PC-9 (cell line): ENCODE results near the gene IL1RAPL1. TPM values are rescaled to one million over a fixed set of nuclear protein-coding genes. Genes with fewer than 3 reads are reported as not detected.

Experiments used
- BruUV-seq: library from RNA; stranded (reverse); fragments of 400-500 nt; replicated peaks from 2 replicates; lab custom pipeline; 2021; lab: Mats Ljungman, UMichigan
- CTCF ChIA-PET: fragments of 300-600 bp; sonication (Branson Sonifier 250); formaldehyde crosslinking; loops from one replicate; lab custom pipeline; 2022; ENCODE audit warnings: antibody characterized with exemption; lab: Charles Lee
- POLR2A ChIA-PET: fragments of 300-600 bp; sonication (Branson Sonifier 250); formaldehyde crosslinking; loops from one replicate; lab custom pipeline; 2022; ENCODE audit warnings: antibody characterized with exemption; ENCODE audit not compliant: unreplicated experiment; lab: Charles Lee
- DNase-seq, 2 experiments: peaks; one replicate each; pipeline versions ENCODE4 v3.0.0 to v3.0.0-alpha.2; 2015 to 2022; ENCODE audit warnings: mixed read lengths in 1 of 2
- H2AFZ ChIP-seq: fragments of 200-600 bp; sonication (generic); 2 replicates; pipeline ENCODE4 v1.8.1; 2017; ENCODE audit warnings: antibody characterized with exemption
- H3F3A ChIP-seq: fragments of 200-600 bp; sonication (generic); 2 replicates; pipeline ENCODE4 v1.8.1; 2017; ENCODE audit warnings: antibody characterized with exemption, mild to moderate bottlenecking, low read depth; ENCODE audit not compliant: insufficient read depth
- H3K27ac ChIP-seq: fragments of 200-600 bp; sonication (generic); 2 replicates; pipeline ENCODE4 v1.6.1; 2016; ENCODE audit warnings: mixed run types
- H3K27me3 ChIP-seq: fragments of 200-600 bp; sonication (generic); 2 replicates; pipeline ENCODE4 v1.6.1; 2016; ENCODE audit warnings: low read depth, mixed run types; ENCODE audit not compliant: insufficient read depth
- H3K36me3 ChIP-seq: fragments of 200-600 bp; sonication (generic); 2 replicates; pipeline ENCODE4 v1.6.1; 2016; ENCODE audit warnings: low read depth, mixed run types
- H3K4me1 ChIP-seq: fragments of 200-600 bp; sonication (generic); replicated peaks from 2 replicates; pipeline ENCODE4 v1.6.1; 2016; ENCODE audit warnings: mixed run types; ENCODE audit not compliant: insufficient read depth
- H3K4me2 ChIP-seq: fragments of 200-600 bp; sonication (generic); 2 replicates; pipeline ENCODE4 v1.6.1; 2017; ENCODE audit warnings: mixed run types
- H3K4me3 ChIP-seq: fragments of 200-600 bp; sonication (generic); 2 replicates; pipeline ENCODE4 v1.6.1; 2016; ENCODE audit warnings: mixed run types
- H3K79me2 ChIP-seq: fragments of 200-600 bp; sonication (generic); 2 replicates; pipeline ENCODE4 v1.6.1; 2017; ENCODE audit warnings: low read depth, mixed run types
- H3K9me2 ChIP-seq: fragments of 200-600 bp; sonication (generic); 2 replicates; pipeline ENCODE4 v1.8.1; 2017; ENCODE audit warnings: mild to moderate bottlenecking; ENCODE audit not compliant: insufficient read depth
- H3K9me3 ChIP-seq: fragments of 200-600 bp; sonication (generic); 2 replicates; pipeline ENCODE4 v1.8.1; 2016; ENCODE audit warnings: low read depth; ENCODE audit not compliant: insufficient read depth
- H4K20me1 ChIP-seq: fragments of 200-600 bp; sonication (generic); 2 replicates; pipeline ENCODE4 v1.8.1; 2017; ENCODE audit not compliant: insufficient read depth
- EZH2 ChIP-seq: fragments of 200-600 bp; sonication (generic); IDR thresholded peaks from 2 replicates; pipeline ENCODE4 v1.8.0; 2017; ENCODE audit warnings: antibody characterized with exemption, low read depth
- intact Hi-C: fragments of 100-400 bp; cut with micrococcal nuclease; formaldehyde crosslinking; loops from one replicate; pipeline ENCODE4 v1.10.0; 2022; ENCODE audit not compliant: unreplicated experiment
- total RNA-seq: library from RNA; stranded (reverse); gene quantifications from 2 replicates; pipeline ENCODE4 v1.2.3, GENCODE V29; 2021
- TF ChIP-seq, protein P1 (sequence below): fragments of 200-600 bp; sonication (generic); conservative IDR thresholded peaks from 2 replicates; pipeline ENCODE4 v1.6.1; 2017; ENCODE audit warnings: mixed run types, antibody characterized with exemption, mild to moderate bottlenecking, moderate library complexity

Gene IL1RAPL1
- total RNA-seq, 1 experiment from 2014 or later: 0.26 TPM

DNA sequence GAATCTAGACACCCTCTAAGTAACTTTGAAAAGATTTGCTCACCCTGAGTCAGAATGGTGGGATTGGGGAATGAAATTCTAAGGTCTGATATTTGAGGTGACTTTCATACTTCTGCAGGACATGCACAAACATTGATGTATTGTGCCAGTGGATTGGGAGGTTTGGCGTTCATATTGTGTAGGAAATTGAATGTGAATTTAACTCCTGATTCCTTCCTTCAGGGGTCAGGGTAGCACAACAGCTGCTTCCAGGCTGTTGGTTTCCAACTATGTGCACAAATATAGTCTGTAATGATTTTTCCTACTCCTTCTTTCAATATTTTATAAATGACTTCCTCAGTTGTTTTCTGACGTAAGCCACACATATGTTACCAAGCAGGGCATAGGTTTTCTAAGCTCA, 3.1 kb downstream of the IL1RAPL1 start:
- Histone ChIP-seq H4K20me1 (no peaks in the 10 kb centered on the region), H3K27me3 (no peaks in the 10 kb centered on the region), H2AFZ (no peak overlapping the region), H3K27ac (no peak overlapping the region), H3K79me2 (no peaks in the 10 kb centered on the region), H3K4me3 (no peak overlapping the region), H3K9me2 (no peaks in the 10 kb centered on the region), H3K4me2 (no peak overlapping the region), H3K36me3 (no peaks in the 10 kb centered on the region), H3K4me1 (no peaks in the 10 kb centered on the region), H3F3A (no peaks in the 10 kb centered on the region), H3K9me3 (no peaks in the 10 kb centered on the region)
- POLR2A ChIA-PET: no interaction called here
- no peak for DNase-seq
- BruUV-seq: no TSS peak
- intact Hi-C loops: no loop called here
- TF ChIP-seq, protein P1, sequence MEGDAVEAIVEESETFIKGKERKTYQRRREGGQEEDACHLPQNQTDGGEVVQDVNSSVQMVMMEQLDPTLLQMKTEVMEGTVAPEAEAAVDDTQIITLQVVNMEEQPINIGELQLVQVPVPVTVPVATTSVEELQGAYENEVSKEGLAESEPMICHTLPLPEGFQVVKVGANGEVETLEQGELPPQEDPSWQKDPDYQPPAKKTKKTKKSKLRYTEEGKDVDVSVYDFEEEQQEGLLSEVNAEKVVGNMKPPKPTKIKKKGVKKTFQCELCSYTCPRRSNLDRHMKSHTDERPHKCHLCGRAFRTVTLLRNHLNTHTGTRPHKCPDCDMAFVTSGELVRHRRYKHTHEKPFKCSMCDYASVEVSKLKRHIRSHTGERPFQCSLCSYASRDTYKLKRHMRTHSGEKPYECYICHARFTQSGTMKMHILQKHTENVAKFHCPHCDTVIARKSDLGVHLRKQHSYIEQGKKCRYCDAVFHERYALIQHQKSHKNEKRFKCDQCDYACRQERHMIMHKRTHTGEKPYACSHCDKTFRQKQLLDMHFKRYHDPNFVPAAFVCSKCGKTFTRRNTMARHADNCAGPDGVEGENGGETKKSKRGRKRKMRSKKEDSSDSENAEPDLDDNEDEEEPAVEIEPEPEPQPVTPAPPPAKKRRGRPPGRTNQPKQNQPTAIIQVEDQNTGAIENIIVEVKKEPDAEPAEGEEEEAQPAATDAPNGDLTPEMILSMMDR: no peak
- TF ChIP-seq EZH2: no peak
- CTCF ChIA-PET: no interaction called here

DNA sequence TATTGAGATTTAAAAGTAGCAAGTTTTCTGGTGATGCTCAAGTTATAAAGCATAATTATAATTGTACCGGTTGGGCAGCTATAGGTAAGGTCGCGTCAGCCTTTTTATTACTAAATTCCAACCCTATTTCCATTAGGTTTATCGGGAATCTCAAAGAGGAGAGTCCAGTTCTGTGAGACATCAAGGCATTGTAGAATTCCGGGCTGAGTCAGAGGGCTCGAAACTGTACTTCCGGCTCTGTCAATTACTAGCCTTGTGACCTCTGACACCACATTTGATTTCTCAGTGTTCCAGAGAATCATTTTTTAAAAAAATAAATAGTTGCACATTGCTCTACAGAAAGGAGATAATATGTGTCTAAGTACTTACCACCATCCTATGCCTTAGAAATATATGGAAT, 4.3 kb downstream of the IL1RAPL1 start:
- H3K9me2 ChIP-seq: no peaks in the 10 kb centered on the region
- no peaks in the 10 kb centered on the region for H3F3A ChIP-seq
- H3K79me2 ChIP-seq: no peaks in the 10 kb centered on the region
- TF ChIP-seq, protein P1: no peak
- no peak for DNase-seq
- no peaks in the 10 kb centered on the region for H3K4me1 ChIP-seq
- H3K4me2 ChIP-seq: no peak overlapping the region
- H2AFZ ChIP-seq: no peak overlapping the region
- intact Hi-C loops: no loop called here
- no TSS peak for BruUV-seq
- ChIA-PET CTCF (interaction anchor here (0.7 kb wide), 1 partner anchor 858 kb away, joined by 3 read pairs; no protein-coding TSS in a partner anchor), POLR2A (no interaction called here)
- no peak overlapping the region for H3K4me3 ChIP-seq
- no peaks in the 10 kb centered on the region for H4K20me1 ChIP-seq
- no peak overlapping the region for H3K27ac ChIP-seq
- no peaks in the 10 kb centered on the region for H3K27me3 ChIP-seq
- no peaks in the 10 kb centered on the region for H3K9me3 ChIP-seq
- H3K36me3 ChIP-seq: no peaks in the 10 kb centered on the region

DNA sequence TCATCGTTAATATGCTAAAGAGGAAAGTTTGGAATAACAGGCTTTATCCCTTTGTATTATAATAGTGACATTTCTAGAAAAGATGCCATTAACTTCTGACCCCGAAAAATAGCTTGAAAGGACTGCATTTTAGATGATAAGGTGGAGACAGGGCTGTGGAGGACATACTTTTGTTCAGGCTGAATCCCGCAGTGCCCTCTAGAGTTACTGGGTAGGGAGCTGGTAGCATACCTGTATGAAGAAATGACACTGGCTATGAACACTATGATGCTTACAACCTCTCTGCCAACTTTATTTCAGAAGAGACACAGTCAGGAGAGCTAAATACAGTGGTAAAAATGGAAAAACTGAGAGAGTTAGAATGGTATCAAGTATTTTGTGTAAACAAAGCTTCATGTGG, 8.1 kb downstream of the IL1RAPL1 start:
- CTCF ChIA-PET: no interaction called here
- no peak overlapping the region for H3K27ac ChIP-seq
- POLR2A ChIA-PET: no interaction called here
- no peaks in the 10 kb centered on the region for H4K20me1 ChIP-seq
- no peak overlapping the region for H3K4me3 ChIP-seq
- H3K79me2 ChIP-seq: no peaks in the 10 kb centered on the region
- H3K9me2 ChIP-seq: no peaks in the 10 kb centered on the region
- no peak for TF ChIP-seq EZH2
- TF ChIP-seq, protein P1: no peak
- no peak overlapping the region for H2AFZ ChIP-seq
- no peaks in the 10 kb centered on the region for H3K9me3 ChIP-seq
- BruUV-seq: no TSS peak
- no peaks in the 10 kb centered on the region for H3K4me1 ChIP-seq
- no peaks in the 10 kb centered on the region for H3K27me3 ChIP-seq
- no peak overlapping the region for H3K4me2 ChIP-seq
- intact Hi-C loops: no loop called here
- no peaks in the 10 kb centered on the region for H3K36me3 ChIP-seq
- H3F3A ChIP-seq: no peaks in the 10 kb centered on the region
- no peak for DNase-seq
